PC-9 (cell line): Measurements from ENCODE around the gene TMEM156.

ENCODE experiments used
- CTCF ChIP-seq: fragments of 200-600 bp; sonication (generic); conservative IDR thresholded peaks from 2 replicates; pipeline ENCODE4 v1.6.1; 2017; ENCODE audit warnings: mixed run types, antibody characterized with exemption, mild to moderate bottlenecking, moderate library complexity
- EZH2 ChIP-seq: fragments of 200-600 bp; sonication (generic); IDR thresholded peaks from 2 replicates; pipeline ENCODE4 v1.8.0; 2017; ENCODE audit warnings: antibody characterized with exemption, low read depth

GRCh38 chr4:38920186-38920585 lies 112.0 kb downstream of the TMEM156 start:
- TF ChIP-seq CTCF (no peak), EZH2 (no peak)
